ENCODE results near the gene LTBP1.
"Not testable (repeated sequence)": the region's sequence is repeated elsewhere in the genome, so short reads cannot be mapped to it uniquely, and the experiment has no call there.

The LTBP1 gene

GRCh38 chr2:33383855-33384598 lies 437.3 kb downstream of the LTBP1 start:
- no peak for TF ChIP-seq CTCF (IDR thresholded peaks at IDR 0.05; ENCODE audit: borderline replicate concordance, insufficient read depth, low read depth, low read length)
- H3K4me3 ChIP-seq (ENCODE audit: low read depth, low read length): no peak overlapping the region

- TF ChIP-seq CTCF (IDR thresholded peaks at IDR 0.05; ENCODE audit: borderline replicate concordance, insufficient read depth, low read depth, low read length): no peak
- H3K4me3 ChIP-seq (ENCODE audit: low read depth, low read length): no peak overlapping the region
These were observed 437.8 kb downstream of the LTBP1 start for GRCh38 chr2:33384599-33384961.

GRCh38 chr2:33388996-33389395 lies 442.2 kb downstream of the LTBP1 start:
- no peak overlapping the region for H3K4me3 ChIP-seq (ENCODE audit: low read depth, low read length)
- TF ChIP-seq CTCF (IDR thresholded peaks at IDR 0.05; ENCODE audit: borderline replicate concordance, insufficient read depth, low read depth, low read length): no peak

DNA sequence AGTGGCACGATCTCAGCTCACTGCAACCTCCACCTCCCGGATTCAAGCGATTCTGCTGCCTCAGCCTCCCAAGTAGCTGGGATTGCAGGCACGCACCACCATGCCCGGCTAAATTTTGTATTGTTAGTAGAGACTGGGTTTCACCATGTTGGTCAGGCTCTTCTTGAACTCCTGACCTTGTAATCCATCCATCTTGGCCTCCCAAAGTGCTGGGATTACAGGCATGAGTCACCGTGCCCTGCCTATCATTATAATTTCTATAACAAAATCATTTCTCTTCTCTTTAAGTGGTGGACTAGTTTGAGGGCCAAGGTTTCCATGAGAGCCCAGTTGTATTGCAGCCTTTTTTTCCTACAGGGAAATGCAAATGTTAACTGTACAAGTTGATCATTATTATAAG lies 442.9 kb downstream of the LTBP1 start:
- H3K4me3 ChIP-seq (ENCODE audit: low read depth, low read length): not testable (repeated sequence)

DNA sequence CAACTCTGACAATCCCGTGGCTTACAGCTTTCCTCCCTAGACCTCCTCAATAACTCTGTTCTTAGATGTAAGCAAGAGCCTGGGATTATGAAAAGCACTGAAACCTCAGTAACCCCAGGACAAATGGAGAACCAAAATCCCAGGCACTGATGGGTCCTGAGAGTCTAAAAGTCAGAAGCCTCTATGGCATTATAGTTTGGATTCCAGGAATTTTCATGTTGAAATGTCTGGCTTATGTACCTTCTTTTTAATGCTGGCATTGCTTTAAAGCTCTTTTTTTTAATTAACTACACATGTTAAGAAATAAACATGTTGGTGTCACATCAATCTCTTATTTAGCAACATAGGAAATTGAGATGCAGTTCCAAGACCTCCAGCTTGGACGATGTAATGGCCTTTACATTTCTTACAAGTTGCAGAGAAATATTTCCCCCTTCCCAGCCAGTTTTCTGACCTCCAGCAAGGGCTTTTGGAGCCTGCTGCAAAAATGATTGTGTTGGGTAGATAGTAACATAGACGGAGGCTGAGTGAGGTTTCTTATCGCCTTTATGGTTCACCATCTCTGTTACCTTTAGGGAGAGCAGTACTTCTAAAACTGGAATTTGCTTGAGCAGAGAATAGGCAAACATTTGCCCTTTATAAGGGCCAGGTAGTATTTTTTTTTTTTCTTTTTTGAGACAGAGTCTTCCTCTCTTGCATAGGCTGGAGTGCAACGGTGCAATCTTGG lies 444.9 kb downstream of the LTBP1 start:
- H3K4me3 ChIP-seq (ENCODE audit: low read depth, low read length): no peak overlapping the region
- TF ChIP-seq CTCF (IDR thresholded peaks at IDR 0.05; ENCODE audit: borderline replicate concordance, insufficient read depth, low read depth, low read length): no peak

- no peak for TF ChIP-seq CTCF (IDR thresholded peaks at IDR 0.05; ENCODE audit: borderline replicate concordance, insufficient read depth, low read depth, low read length)
- no peak overlapping the region for H3K4me3 ChIP-seq (ENCODE audit: low read depth, low read length)
These were observed 445.6 kb downstream of the LTBP1 start for GRCh38 chr2:33392366-33392765.

- TF ChIP-seq CTCF (IDR thresholded peaks at IDR 0.05; ENCODE audit: borderline replicate concordance, insufficient read depth, low read depth, low read length): no peak
These were observed 448.3 kb downstream of the LTBP1 start for GRCh38 chr2:33395034-33395433.

More at GRCh38 chr2:33395034-33395433, 448.3 kb downstream of the LTBP1 start:
- no peak overlapping the region for H3K4me3 ChIP-seq (ENCODE audit: low read depth, low read length)

Data from GM12875 (cell line).